GM23248 (cell line): Measurements from ENCODE around the gene CDC14A. TPM values are rescaled to one million over a fixed set of nuclear protein-coding genes. Genes with fewer than 3 reads are reported as not detected.

Source experiments
- DNase-seq: peaks from one replicate; pipeline ENCODE4 v3.0.0-alpha.2; 2015
- H2AFZ ChIP-seq: fragments of 200-600 bp; sonication (generic); 2 replicates; pipeline ENCODE4 v1.6.1; 2016; ENCODE audit warnings: antibody characterized with exemption
- H3F3A ChIP-seq: fragments of 200-600 bp; sonication (generic); 2 replicates; pipeline ENCODE4 v1.6.1; 2016; ENCODE audit warnings: mild to moderate bottlenecking, antibody characterized with exemption, mixed run types; ENCODE audit not compliant: insufficient read depth
- H3K27ac ChIP-seq: fragments of 200-600 bp; sonication (generic); 2 replicates; pipeline ENCODE4 v1.5.1; 2016; ENCODE audit warnings: mild to moderate bottlenecking
- H3K27me3 ChIP-seq: fragments of 200-600 bp; sonication (generic); replicated peaks from 2 replicates; pipeline ENCODE4 v1.6.1; 2016; ENCODE audit warnings: mild to moderate bottlenecking; ENCODE audit not compliant: insufficient read depth
- H3K36me3 ChIP-seq: fragments of 200-600 bp; sonication (generic); 2 replicates; pipeline ENCODE4 v1.6.1; 2016; ENCODE audit warnings: low read depth, mild to moderate bottlenecking
- H3K4me1 ChIP-seq: fragments of 200-600 bp; sonication (generic); 2 replicates; pipeline ENCODE4 v1.6.1; 2016; ENCODE audit warnings: mild to moderate bottlenecking; ENCODE audit not compliant: insufficient read depth
- H3K4me2 ChIP-seq: fragments of 200-600 bp; sonication (generic); one replicate; pipeline ENCODE4 v1.6.1; 2016; ENCODE audit warnings: mild to moderate bottlenecking; ENCODE audit not compliant: unreplicated experiment
- H3K4me3 ChIP-seq: fragments of 200-600 bp; sonication (generic); 2 replicates; pipeline ENCODE4 v1.5.1; 2016; ENCODE audit warnings: mild to moderate bottlenecking
- H3K79me2 ChIP-seq: fragments of 200-600 bp; sonication (generic); 2 replicates; pipeline ENCODE4 v1.6.1; 2016; ENCODE audit warnings: mild to moderate bottlenecking; ENCODE audit not compliant: insufficient read depth
- H3K9ac ChIP-seq: fragments of 200-600 bp; sonication (generic); 2 replicates; pipeline ENCODE4 v1.6.1; 2016; ENCODE audit warnings: mild to moderate bottlenecking
- H3K9me2 ChIP-seq: fragments of 200-600 bp; sonication (generic); 2 replicates; pipeline ENCODE4 v1.6.1; 2016; ENCODE audit warnings: mixed run types, mild to moderate bottlenecking, moderate library complexity; ENCODE audit not compliant: insufficient read depth
- H3K9me3 ChIP-seq: fragments of 200-600 bp; sonication (generic); one replicate; pipeline ENCODE4 v1.6.1; 2017; ENCODE audit warnings: low read depth
- H4K20me1 ChIP-seq: fragments of 200-600 bp; sonication (generic); 2 replicates; pipeline ENCODE4 v1.6.0; 2016; ENCODE audit not compliant: insufficient read depth
- EZH2 ChIP-seq: fragments of 200-600 bp; sonication (generic); IDR thresholded peaks from 2 replicates; pipeline ENCODE4 v1.6.1; 2018; ENCODE audit warnings: antibody characterized with exemption, mild to moderate bottlenecking; ENCODE audit not compliant: insufficient read depth, poor library complexity, severe bottlenecking
- EZH2phosphoT487 ChIP-seq: fragments of 200-600 bp; sonication (generic); IDR thresholded peaks from 2 replicates; pipeline ENCODE4 v1.6.1; 2018; ENCODE audit warnings: antibody characterized with exemption, moderate library complexity, mild to moderate bottlenecking, low read depth; ENCODE audit not compliant: insufficient read depth
- WGBS, 2 experiments: methylation state at CpG; one replicate each; pipeline ENCODE4 v1.1.6; 2015 to 2017; ENCODE audit warnings: low lambda C conversion rate in 2 of 2, low coverage in 1 of 2; ENCODE audit errors: missing lambda C conversion rate in 2 of 2; 5-methylcytosine and 5-hydroxymethylcytosine counted together
- in situ Hi-C: fragments of 300-500 bp; cut with MboI; formaldehyde crosslinking; loops from 2 replicates; pipeline ENCODE4 v1.15.0; 2020
- polyA plus RNA-seq: library from polyadenylated mRNA; unstranded; fragments of >200 nt; fragmentation: Nextera tagmentation; extraction: Ambion mirVana; gene quantifications from 2 replicates; pipeline ENCODE4 v1.2.1, GENCODE V29; 2016
- total RNA-seq: library from RNA; depleted of rRNA; stranded (reverse); fragments of >200 nt; shearing (Covaris generic); gene quantifications from 2 replicates; pipeline ENCODE4 v1.2.3, GENCODE V29; 2014

The CDC14A gene
- total and polyA plus RNA-seq, 2 experiments from 2014 or later, result 1.5 to 1.8 TPM

GRCh38 chr1:100543640-100544039, 191.3 kb downstream of the CDC14A start:
- Histone ChIP-seq H3K27me3 (peaks cover 23% of the 10 kb centered on the region), H2AFZ (no peak overlapping the region), H3K4me3 (no peak overlapping the region), H3F3A (no peaks in the 10 kb centered on the region), H3K9ac (no peak overlapping the region), H3K79me2 (no peaks in the 10 kb centered on the region), H3K9me2 (no peaks in the 10 kb centered on the region), H3K9me3 (no peaks in the 10 kb centered on the region), H3K4me2 (no peak overlapping the region), H3K27ac (no peak overlapping the region), H4K20me1 (no peaks in the 10 kb centered on the region), H3K4me1 (no peaks in the 10 kb centered on the region), H3K36me3 (no peaks in the 10 kb centered on the region)
- 91 to 94% methylated on average over 2 of the region's 2 CpGs for WGBS, 2 experiments
- no peak for TF ChIP-seq EZH2
- TF ChIP-seq EZH2phosphoT487, result no peak
- DNase-seq, result no peak
- in situ Hi-C loops, result no loop called here

- 91 to 96% methylated on average over 4 of the region's 4 CpGs for WGBS, 2 experiments
- H3F3A ChIP-seq, result no peaks in the 10 kb centered on the region
- H3K27ac ChIP-seq, result no peak overlapping the region
- H3K9me3 ChIP-seq, result no peaks in the 10 kb centered on the region
- H3K4me2 ChIP-seq, result no peak overlapping the region
- no peaks in the 10 kb centered on the region for H3K36me3 ChIP-seq
- in situ Hi-C loops, result no loop called here
- no peaks in the 10 kb centered on the region for H3K79me2 ChIP-seq
- no peak for DNase-seq
- no peak overlapping the region for H2AFZ ChIP-seq
- peaks cover 15% of the 10 kb centered on the region for H3K27me3 ChIP-seq
- H3K4me1 ChIP-seq, result no peaks in the 10 kb centered on the region
- TF ChIP-seq EZH2, result no peak
- TF ChIP-seq EZH2phosphoT487, result no peak
- no peak overlapping the region for H3K4me3 ChIP-seq
- H3K9me2 ChIP-seq, result no peaks in the 10 kb centered on the region
- no peak overlapping the region for H3K9ac ChIP-seq
- no peaks in the 10 kb centered on the region for H4K20me1 ChIP-seq
Measured at GRCh38 chr1:100544791-100545190, 192.5 kb downstream of the CDC14A start.

DNA sequence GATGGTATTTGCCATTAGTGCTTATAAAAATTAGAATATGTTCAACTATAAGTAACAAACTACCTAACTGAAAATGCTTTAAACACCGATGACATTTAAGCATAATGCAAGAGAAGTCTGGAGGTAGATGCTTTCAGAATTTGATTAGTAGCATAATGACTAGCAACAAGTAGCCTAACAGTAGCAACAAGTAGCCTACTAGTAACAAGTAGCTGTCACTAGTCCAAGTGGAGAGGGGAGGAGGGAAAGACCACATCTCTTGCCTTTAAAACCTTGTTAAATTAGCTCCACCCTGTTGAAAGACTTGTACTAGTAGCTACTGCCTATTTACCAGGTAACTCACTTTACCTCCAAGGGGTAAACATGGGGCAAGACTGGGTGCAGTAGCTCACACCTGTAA, 193.5 kb downstream of the CDC14A start:
- Histone ChIP-seq H3K9me3 (no peaks in the 10 kb centered on the region), H3K4me2 (no peak overlapping the region), H3K4me1 (no peaks in the 10 kb centered on the region), H3K9me2 (no peaks in the 10 kb centered on the region), H3K27me3 (peaks cover 4% of the 10 kb centered on the region), H3K9ac (no peak overlapping the region), H2AFZ (no peak overlapping the region), H4K20me1 (no peaks in the 10 kb centered on the region), H3K36me3 (no peaks in the 10 kb centered on the region), H3K27ac (no peak overlapping the region), H3F3A (no peaks in the 10 kb centered on the region), H3K4me3 (no peak overlapping the region), H3K79me2 (no peaks in the 10 kb centered on the region)
- WGBS, 2 experiments, result 83 to 90% methylated on average over 1 of the region's 1 CpG
- TF ChIP-seq EZH2phosphoT487 (no peak), EZH2 (no peak)
- DNase-seq, result no peak
- in situ Hi-C loops, result no loop called here

DNA sequence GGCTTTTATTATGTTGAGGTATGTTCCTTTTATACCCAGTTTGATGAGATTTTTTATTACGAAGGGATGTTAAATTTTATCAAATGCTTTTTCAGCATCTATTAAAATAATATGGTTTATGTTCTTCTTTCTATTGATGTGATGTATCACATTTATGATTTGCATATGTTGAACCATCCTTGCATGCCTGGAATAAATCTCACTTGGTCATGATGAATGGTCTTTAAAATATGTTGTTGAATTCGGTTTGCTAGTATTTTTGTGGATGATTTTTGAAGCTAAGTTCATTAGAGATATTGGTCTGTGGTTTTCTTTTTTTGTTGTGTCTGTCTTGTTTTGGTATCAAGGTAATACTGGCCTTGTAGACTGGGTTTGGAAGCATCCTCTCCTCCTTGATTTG, 199.7 kb downstream of the CDC14A start:
- no peak for TF ChIP-seq EZH2
- TF ChIP-seq EZH2phosphoT487, result no peak
- peak; percentile 15 for DNase-seq
- no peak overlapping the region for H3K4me2 ChIP-seq
- H3K9me3 ChIP-seq, result peaks cover 10% of the 10 kb centered on the region
- no peak overlapping the region for H3K27ac ChIP-seq
- no peaks in the 10 kb centered on the region for H3K79me2 ChIP-seq
- in situ Hi-C loops, result no loop called here
- no peaks in the 10 kb centered on the region for H4K20me1 ChIP-seq
- no peaks in the 10 kb centered on the region for H3K9me2 ChIP-seq
- H3K4me1 ChIP-seq, result no peaks in the 10 kb centered on the region
- no peaks in the 10 kb centered on the region for H3K36me3 ChIP-seq
- WGBS, 2 experiments, result 13 to 35% methylated on average over 2 of the region's 2 CpGs
- H3K9ac ChIP-seq, result no peak overlapping the region
- no peaks in the 10 kb centered on the region for H3K27me3 ChIP-seq
- H3F3A ChIP-seq, result no peaks in the 10 kb centered on the region
- H2AFZ ChIP-seq, result no peak overlapping the region
- no peak overlapping the region for H3K4me3 ChIP-seq

DNA sequence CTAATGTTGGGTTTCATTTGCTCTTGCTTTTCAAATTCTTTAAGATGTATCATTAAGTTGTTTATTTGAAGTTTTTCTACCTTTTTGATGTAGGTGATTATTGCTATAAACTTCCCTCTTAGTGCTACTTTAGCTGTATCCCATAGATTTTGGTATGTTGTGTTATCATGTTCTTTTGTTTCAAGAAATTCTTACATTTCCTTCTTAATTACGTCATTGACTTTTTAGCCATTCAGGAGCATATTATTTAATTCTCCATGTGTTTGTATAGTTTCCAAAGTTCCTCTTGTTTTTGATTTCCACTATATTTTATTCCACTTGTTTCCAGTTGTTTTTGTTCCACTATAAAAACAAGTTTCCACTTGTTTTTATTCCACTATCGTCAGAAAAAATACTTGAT, 200.6 kb downstream of the CDC14A start:
- Histone ChIP-seq H4K20me1 (no peaks in the 10 kb centered on the region), H3K4me2 (no peak overlapping the region), H3F3A (no peaks in the 10 kb centered on the region), H3K4me3 (no peak overlapping the region), H3K79me2 (no peaks in the 10 kb centered on the region), H3K27me3 (no peaks in the 10 kb centered on the region), H3K36me3 (no peaks in the 10 kb centered on the region), H3K9me2 (no peaks in the 10 kb centered on the region), H3K9me3 (peaks cover 10% of the 10 kb centered on the region), H3K27ac (no peak overlapping the region), H3K4me1 (no peaks in the 10 kb centered on the region), H3K9ac (no peak overlapping the region), H2AFZ (no peak overlapping the region)
- TF ChIP-seq EZH2 (no peak), EZH2phosphoT487 (no peak)
- 41 to 45% methylated on average over 2 of the region's 2 CpGs for WGBS, 2 experiments
- in situ Hi-C loops, result no loop called here
- no peak for DNase-seq
